ENCODE measurements around the gene SEMA4A.
"Not testable (repeated sequence)": the region's sequence is repeated elsewhere in the genome, so short reads cannot be mapped to it uniquely, and the experiment has no call there.

Gene SEMA4A

DNA sequence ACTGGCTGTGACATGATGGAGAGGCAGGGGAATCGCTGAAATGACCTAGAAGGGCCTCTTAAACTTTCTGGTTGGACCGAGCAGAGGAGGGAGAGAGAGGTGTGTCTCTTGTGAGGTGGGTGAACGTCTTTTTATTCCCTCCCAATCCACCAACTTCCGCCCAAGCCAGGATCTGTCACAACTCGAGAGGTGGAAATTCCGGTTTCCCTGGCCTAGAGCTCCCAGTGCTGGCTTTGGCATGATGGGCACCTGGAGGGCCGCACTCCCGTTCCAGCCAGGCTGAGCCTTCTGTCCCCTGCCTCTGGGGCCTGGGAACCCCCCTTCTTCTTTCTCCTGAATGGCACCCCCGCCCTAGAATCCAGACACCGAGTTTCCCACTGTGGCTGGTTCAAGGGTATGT is at the start of gene SEMA4A:
Gene SEMA4A, plus strand, starts transcription at position 224 of the 400 bp plus-strand sequence. CDS start 994 bp downstream, outside the sequence.
- no peak for DNase-seq

DNA sequence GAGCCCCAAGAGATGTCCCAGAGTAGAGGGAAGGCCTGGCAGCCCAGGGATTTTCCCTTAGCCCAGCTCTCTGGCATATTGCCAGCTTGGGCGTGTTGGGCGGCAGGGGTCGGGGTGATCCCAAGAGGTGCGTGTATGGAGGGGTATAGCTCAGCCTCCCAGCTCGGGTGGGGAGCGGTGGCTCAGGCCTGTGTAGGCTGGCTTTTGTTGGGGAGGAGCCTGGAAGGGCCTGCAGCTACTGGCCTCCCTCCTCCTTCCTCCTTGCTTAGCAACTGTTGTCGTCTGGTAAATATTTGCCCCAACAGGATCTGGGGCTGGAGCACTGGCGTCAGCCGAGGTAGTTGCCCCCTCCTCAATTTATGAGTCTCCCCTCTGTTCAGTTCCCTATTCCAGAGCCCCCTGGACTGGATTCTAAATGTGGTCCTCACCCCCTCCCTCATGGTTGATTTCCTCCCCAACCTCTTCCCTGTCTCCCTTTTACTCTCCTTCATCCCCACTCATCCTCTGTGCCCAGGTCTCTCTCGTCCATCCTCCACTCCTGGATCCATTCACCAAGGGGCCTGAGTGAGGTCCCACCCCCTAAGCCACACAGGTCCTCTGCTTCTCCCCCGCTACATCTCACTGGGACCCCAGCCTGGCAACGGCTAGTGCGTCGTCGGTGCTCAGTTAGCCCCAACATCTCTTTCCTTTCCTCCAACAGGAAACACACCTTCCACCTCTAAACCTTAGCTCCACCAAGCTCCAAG is 49.1 kb upstream of the SEMA4A start:
- peak; percentile 47 to 61 for DNase-seq

DNA sequence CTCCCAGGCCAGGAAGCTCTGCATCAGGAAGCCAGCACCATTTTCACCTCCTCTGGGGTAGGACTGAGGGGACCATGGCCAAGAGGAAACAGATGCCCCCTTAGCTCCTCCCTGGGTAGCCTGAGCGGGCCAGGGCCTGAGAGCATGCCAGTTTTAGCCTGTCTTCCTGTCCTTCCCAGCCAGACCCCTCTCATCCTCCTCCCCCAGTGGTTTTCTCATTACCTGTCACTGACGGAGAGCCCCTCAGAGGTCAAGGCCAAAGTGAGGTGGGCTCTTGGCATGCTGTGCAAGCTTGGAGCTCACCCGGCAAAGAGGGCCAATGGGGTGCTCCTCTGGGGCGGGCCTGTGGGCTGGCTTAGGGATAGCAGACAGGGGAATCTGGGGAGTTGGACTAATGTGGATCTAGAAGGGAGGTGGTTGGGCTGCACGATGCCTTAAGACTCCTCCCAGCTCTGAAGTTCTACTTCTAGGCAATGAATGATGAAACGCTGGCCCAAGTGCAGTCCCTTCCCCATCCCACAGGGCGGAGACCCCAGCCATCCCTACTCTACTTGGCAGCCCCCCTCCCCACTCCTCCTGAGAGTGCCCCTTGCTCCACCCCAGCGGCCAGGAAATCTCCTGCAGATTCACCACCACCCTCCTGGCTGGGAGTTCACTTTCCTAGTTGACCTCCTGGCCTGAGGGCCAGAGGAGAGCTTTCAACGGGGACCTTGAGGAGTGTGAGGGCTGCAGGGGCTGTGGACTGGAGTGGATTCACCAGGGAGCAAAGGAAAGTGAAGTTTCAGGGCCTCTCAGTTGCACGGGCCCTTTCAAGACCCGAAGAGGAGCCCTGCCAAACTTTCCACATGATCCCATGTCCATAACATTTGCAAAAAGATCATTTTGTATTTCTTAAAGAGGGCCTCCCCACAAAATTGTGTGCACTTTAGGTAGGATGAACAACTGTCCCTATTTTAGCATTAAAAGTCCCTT is 48.2 kb upstream of the SEMA4A start:
- no peak for DNase-seq

DNA sequence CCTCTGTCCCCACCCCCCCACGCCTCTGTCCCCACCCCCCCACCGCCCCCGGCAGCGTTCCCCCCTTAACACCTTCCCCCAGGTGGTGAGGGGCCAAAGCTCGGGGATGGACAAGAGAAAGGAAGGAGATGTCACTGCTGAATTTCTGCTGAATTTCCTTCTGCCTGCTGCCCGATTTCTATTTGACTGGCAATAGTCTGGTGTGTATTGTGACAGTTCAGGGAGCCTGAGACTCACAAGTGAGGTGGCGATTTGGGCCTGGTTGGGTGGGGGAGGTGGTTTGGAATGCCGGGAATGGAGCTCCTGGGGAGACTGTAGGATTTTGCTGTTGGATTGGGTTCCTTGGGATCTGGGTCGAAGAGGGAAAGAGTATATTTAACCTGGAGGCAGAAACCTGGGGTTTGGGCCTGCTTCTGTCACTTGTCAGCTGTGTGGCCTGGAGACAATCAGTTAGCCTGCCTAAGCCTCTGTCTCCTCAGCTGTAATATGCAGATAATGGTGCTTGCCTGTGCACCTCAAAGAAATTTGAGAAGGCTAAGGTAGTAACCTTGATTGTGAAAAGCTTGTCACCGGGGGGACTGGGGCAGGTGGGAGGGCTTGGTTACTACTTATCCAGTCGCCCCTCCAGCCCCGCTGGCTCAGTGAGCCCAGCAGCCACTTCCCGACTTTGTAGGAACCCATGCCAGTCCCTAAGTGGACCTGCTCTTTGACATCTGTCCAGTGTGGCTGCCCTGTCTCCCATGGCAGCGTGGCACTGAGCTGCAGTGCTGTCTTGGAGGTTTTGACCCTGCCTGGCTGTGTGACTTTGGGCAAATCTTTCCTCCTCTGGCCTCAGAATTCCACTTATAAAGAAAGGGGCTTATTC is 46.5 kb upstream of the SEMA4A start:
- peak in 1 of 2 experiments; percentile 58 for DNase-seq

DNA sequence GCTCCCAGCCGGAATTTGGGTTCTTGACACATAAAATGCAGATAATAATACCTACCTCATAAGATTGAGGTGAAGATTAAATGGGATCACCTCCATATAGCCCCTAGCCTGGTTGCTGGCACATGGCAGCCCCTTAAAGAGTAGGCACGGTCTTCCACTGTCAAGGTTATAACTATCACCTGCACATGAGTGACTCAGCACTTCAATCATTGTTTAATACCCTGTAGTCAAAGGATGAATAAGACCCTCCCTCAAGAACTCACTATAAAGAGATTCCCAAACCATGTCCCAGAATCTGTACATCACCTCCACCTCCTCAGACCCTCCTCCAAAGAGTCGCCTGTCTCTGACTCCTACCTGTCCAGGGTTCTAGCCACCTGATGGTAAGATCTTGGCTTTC is 45.3 kb upstream of the SEMA4A start:
- no peak for DNase-seq

DNA sequence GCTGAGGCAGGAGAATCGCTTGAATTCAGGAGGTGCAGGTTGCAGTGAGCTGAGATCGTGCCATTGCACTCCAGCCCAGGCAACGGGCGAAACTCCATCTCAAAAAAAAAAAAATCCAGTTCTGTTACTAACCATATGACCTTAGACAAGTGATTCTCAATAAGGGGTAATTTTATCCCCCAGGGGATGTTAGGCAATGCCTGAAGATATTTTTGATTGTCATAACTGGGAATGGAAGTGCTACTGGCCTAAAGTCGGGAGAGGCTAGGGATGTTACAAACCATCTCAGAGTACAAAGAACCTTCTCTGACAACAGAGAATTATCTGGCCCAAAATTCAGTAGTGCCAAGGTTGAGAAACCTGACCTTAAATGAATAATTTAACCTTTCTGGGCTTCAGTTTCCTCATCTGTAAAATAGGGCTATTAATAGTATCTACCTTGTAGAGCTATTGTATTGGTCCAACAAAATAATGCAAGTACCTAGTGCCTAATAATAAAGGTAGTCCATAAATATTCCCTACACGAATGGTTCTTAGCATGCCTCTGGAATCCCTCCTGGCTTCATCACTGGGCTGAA is 44.6 kb upstream of the SEMA4A start:
- DNase-seq = no peak

DNA sequence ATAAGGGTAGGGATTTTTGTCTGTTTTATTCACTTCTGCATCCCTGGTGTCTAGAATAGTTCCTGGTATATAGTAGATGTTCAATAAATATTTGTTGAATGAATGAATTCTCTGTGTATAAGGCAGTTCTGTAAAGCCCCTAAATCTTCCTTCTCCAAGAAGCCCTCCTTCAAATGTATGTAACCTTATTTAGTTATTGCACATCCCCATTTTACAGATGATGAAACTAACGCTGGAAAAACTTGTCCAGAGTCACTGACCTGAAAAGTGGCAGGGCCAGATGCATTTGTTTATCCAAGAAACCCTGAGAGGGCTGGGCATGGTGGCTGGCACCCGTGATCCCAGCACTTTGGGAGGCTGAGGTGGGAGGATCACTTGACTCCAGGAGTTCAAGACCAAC is 43.1 kb upstream of the SEMA4A start:
- DNase-seq = no peak

DNA sequence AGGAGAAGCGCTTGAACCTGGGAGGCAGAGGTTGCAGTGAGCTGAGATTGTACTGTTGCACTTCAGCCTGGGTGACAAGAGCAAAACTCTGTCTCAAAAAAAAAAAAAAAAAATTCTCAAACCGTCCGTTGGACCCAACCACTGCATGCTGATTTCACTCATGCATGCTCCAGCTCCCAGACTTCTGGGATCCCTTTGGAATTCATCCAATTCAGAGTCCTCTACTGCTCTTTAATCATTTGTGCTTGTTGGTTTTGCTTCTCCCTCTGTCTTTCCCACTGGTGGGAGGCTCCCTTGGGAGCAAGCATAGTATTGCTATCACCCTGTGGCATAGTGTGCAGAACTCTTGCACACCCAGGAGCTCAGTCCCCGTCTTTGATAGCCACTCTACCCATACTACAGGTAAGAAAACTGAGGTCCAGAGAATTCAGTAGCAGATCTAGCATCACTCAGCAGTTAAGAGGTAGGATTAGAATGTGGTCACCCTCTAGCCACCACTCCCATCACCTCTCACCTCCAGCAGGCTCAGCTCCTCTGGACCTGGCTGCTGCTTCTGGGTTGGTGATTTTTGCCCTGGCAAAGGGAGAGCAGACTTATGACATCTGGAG is 41.9 kb upstream of the SEMA4A start:
- DNase-seq = no peak

DNA sequence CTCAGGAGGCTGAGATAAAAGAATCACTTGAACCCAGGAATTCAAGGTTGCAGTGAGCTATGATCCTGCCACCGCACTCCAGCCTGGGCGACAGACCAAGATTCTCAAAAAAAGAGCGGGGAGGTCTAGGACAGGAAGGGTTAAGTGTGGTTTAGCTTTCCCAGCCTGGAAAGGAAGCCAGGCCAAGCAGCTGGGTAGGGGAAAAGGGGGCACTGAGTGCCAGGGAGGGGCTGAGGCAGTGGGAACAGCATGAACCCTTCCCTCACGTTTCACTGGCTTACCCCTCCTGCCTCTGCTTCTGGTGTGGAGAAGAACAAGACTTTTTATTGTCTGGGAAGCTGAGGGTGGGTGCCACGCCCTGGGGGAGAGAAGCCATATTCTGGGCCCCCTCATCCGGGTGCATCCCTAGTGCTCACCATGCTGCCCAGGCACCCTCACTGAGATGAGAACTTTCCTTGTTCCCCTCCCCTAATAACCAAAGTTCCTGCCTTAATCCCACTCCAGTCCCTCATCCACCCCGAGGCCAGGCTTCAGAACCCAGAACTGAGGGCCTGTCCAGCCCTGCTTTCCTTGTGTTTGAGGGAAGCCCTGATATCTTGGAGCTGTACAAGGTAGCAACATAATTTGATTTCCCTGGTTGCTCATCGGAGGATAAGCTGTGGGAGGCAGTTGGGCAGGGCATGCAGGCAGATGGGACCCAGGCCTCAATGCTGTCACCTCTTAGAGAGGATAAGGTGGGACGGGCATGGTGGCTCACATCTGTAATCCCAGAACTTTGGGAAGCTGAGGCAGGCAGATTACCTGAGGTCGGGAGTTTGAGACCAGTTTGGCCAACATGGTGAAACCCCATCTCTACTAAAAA is 40.9 kb upstream of the SEMA4A start:
- no peak for DNase-seq

DNA sequence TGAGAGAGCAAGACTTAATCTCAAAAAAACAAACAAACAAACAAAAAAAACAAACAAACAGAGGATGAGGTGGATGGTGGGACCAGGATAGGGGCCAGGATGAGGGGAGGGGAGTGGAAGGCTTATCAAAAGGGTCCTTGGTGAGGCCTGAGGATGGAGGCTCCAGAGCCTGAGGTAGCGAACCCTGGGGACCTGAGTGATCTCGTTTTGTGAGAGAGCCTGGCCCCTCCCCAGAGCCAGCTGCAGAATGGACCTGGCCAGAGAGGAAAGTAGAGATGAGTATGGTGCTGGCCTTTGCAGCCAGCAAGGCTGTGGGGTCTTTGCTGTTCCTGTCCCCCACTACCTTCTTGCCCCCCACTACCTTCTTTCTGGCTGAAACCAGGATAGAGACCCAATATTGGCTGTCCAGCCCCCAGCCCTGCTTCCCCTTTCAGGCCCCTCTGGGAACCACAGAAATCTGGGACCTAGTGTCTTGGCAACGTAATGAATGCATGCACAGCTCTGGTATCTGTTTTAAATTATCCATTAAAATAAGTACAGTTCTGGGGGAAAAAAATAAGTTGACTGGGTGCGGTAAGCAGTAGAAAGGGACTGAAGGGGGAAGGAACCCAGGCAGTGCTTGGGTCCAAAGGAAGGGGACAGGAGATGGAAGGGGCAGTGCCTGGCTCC is 40.0 kb upstream of the SEMA4A start:
- no peak for DNase-seq

DNA sequence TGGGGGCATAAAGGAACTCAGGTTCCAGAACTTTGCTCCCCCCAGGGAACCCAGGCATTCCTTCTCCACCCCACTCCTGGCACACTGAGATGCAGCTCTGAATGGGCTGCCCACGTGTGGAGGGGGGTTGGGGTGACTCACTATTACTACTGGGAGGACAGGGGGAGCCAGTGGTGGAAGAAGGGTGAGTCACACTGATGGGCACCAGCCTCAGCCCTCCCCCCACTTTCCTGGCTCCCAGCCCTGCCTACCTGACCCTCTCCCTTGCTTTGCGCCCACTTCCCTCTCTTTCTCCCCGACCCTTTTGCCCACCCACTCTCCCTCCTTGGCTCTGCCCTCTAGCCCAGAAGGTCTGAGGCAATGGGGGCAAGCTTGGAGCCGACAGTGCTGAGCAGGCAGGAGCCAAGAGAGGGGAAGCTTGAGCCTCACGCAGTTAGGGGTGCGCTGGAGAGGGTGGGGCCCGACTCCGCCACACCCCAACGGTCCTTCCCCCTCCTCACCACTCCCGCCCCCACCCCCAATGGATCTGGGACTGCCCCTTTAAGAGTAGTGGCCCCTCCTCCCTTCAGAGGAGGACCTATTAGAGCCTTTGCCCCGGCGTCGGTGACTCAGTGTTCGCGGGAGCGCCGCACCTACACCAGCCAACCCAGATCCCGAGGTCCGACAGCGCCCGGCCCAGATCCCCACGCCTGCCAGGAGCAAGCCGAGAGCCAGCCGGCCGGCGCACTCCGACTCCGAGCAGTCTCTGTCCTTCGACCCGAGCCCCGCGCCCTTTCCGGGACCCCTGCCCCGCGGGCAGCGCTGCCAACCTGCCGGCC is 39.1 kb upstream of the SEMA4A start, which contains the start of gene LMNA:
Gene LMNA, plus strand, starts transcription at position 611 of the 818 bp plus-strand sequence. CDS start 208 bp downstream, outside the sequence.
- DNase-seq = peak; percentile 81 to 94

DNA sequence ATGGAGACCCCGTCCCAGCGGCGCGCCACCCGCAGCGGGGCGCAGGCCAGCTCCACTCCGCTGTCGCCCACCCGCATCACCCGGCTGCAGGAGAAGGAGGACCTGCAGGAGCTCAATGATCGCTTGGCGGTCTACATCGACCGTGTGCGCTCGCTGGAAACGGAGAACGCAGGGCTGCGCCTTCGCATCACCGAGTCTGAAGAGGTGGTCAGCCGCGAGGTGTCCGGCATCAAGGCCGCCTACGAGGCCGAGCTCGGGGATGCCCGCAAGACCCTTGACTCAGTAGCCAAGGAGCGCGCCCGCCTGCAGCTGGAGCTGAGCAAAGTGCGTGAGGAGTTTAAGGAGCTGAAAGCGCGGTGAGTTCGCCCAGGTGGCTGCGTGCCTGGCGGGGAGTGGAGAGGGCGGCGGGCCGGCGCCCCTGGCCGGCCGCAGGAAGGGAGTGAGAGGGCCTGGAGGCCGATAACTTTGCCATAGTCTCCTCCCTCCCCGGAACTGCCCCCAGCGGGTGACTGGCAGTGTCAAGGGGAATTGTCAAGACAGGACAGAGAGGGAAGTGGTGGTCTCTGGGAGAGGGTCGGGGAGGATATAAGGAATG is 38.4 kb upstream of the SEMA4A start:
- no peak for DNase-seq

DNA sequence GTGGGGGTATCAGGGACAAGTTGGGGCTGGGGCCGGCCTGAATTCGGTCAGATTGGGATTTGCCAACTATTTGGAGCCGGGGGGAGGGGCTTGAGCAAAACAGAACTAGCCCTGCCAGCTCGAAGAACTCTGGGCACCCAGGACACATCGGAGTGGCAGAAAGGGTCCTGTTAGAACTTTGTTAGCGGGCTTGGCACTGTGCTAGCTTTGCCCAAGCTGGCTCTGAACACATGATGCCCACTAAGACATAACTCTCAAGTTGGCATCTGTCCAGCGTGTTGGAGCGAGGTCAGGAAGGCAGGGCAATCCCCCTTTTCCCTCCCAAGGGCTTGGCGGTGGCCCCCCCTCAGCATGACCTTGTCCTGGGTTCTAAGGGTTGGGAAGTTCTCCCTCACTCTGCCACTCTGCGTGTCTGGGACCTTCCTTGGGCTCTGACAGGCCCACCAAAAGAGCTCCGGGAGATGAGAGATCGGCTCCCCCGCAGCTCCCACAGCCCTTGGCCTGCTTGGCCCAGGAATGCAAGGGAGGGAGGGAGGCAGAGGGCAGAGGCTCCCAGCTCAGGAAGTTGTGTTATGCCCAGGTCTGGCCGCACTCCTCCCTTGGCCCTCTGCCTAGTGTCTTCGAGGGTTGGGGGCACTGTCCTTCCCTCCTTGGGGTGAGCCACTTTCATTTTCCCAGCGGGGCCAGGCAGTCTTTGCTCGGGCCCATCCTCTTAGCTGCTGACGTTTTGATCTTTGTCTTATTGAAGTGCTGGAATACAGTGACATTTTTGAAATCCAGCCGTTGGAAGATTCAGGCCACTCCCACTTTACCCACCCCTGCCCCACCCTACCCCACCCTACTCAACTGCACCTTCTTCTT is 37.6 kb upstream of the SEMA4A start:
- DNase-seq = peak; percentile 48 to 62

DNA sequence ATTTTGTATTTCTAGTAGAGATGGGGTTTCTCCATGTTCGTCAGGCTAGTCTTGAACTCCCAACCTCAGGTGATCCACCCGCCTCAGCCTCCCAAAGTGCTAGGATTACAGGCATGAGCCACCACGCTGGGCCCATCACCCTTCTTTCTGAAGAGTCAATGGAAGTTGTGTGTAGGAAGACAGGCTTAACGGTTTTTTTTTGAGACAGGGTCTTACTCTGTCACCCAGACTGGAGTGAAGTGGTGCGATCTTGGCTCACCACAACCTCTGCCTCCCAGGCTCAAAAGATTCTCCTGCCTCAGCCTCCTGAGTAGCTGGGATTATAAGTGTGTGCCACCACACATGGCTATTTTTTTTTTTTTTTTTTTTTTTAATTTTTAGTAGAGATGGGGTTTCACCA is 36.7 kb upstream of the SEMA4A start:
- DNase-seq = not testable (repeated sequence)

DNA sequence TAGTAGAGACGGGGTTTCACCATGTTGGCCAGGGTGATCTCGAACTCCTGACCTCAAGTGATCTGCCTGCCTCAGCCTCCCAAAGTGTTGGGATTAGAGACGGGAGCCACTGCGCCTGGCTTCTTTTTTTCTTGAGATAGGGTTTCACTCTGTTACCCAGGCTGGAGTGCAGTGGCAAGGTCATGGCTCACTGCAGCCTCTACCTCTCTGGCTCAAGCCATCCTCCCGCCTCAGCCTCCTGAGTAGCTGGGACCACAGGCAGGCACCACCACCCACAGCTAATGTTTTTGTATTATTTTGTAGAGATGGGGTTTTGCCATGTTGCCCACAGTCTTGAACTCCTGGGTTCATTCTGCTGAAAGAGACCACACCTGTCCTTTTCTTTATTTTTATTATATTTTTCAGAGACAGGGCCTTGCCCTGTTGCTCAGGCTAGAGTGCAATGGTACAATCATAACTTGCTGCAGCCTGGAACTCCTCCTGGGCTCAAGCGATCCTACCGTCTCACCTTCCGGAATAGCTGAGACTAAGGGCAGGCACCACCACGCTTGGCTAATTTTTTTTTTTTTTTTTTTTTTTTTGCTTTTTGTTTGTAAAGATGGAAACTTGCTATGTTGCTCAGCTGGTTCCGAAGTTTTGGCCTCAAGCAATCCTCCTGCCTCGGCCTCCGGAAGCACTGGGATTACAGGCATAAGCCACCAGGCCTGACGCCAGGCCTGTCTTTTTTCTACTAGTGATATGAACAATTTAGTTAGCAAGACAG is 35.8 kb upstream of the SEMA4A start:
- DNase-seq = no peak

DNA sequence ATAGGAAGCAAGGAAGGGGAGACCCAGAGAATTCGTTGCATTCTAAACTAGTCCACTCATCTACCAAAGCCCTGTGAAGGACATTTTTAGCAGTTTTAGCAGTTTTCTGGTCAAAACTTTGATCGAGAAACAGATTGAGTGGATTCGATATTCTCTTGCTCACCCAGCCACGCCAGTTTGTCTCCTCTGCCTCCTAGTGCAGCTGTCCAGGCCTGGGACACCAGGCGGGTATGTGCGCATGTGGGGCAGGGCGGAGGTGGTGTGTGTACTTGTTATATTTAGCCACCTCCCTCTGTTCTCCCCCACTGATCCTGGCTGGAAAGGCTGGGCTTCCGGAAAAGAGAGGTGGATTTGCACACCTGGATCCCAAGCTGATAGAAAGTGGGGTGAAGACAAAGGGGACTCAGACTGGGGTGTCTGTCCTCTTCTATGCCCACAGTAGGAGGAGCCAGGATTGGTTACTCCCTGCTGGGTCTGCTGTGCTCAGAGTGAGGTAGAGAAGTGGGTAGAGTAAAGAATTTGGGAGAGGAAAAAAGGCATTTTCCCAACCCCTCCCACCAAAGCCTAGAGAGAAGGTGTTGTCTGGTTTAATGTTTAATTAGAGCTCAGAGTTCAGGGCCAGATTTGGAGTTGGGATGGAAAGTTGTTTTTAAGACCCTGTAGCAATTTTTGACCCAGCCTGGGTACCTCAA is 35.1 kb upstream of the SEMA4A start:
- DNase-seq = peak; percentile 80 to 81
